Suppressor macrophage treated with lipopolysaccharide for 1 hour (primary cell): ENCODE results near the gene PCDHA9.
A peak's percentile ranks its signal among the peaks of the same experiment; 100 is the strongest.
"Not testable (repeated sequence)": the region's sequence is repeated elsewhere in the genome, so short reads cannot be mapped to it uniquely, and the experiment has no call there.

Experiments used
- DNase-seq, 3 donors: peaks; one replicate each; pipeline ENCODE4 v3.0.0-alpha.2; 2020 to 2022

Gene PCDHA9, protein sequence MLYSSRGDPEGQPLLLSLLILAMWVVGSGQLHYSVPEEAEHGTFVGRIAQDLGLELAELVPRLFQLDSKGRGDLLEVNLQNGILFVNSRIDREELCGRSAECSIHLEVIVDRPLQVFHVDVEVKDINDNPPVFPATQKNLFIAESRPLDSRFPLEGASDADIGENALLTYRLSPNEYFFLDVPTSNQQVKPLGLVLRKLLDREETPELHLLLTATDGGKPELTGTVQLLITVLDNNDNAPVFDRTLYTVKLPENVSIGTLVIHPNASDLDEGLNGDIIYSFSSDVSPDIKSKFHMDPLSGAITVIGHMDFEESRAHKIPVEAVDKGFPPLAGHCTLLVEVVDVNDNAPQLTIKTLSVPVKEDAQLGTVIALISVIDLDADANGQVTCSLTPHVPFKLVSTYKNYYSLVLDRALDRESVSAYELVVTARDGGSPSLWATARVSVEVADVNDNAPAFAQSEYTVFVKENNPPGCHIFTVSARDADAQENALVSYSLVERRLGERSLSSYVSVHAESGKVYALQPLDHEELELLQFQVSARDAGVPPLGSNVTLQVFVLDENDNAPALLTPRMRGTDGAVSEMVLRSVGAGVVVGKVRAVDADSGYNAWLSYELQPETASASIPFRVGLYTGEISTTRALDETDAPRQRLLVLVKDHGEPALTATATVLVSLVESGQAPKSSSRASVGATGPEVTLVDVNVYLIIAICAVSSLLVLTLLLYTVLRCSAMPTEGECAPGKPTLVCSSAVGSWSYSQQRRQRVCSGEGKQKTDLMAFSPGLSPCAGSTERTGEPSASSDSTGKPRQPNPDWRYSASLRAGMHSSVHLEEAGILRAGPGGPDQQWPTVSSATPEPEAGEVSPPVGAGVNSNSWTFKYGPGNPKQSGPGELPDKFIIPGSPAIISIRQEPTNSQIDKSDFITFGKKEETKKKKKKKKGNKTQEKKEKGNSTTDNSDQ

DNA sequence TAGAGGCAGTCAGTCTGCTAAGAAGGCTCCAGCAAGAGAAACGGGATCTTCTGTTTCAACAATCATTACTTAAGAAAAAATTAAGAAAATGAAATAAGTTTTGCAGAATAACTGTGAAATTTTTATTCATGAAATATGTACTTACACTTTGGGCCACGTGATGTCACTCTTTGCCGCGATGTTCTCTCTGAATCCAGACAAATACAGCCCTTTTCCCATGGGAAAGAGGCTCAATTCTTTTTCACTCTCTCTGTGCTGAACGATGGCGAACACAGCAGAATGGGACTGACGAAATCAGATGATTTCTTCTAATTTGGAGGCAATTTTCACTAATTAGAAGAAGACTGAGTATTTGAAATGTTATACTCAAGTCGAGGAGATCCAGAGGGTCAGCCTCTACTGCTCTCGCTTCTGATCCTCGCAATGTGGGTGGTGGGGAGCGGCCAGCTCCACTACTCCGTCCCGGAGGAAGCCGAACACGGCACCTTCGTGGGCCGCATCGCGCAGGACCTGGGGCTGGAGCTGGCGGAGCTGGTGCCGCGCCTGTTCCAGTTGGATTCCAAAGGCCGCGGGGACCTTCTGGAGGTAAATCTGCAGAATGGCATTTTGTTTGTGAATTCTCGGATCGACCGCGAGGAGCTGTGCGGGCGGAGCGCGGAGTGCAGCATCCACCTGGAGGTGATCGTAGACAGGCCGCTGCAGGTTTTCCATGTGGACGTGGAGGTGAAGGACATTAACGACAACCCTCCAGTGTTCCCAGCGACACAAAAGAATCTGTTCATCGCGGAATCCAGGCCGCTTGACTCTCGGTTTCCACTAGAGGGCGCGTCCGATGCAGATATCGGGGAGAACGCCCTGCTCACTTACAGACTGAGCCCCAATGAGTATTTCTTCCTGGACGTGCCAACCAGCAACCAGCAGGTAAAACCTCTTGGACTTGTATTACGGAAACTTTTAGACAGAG is at the start of gene PCDHA9:
PCDHA9 (plus strand) TSS at position 244 of the 964 bp plus-strand sequence; CDS start at position 358, 114 bp downstream.
- not testable (repeated sequence) for DNase-seq

DNA sequence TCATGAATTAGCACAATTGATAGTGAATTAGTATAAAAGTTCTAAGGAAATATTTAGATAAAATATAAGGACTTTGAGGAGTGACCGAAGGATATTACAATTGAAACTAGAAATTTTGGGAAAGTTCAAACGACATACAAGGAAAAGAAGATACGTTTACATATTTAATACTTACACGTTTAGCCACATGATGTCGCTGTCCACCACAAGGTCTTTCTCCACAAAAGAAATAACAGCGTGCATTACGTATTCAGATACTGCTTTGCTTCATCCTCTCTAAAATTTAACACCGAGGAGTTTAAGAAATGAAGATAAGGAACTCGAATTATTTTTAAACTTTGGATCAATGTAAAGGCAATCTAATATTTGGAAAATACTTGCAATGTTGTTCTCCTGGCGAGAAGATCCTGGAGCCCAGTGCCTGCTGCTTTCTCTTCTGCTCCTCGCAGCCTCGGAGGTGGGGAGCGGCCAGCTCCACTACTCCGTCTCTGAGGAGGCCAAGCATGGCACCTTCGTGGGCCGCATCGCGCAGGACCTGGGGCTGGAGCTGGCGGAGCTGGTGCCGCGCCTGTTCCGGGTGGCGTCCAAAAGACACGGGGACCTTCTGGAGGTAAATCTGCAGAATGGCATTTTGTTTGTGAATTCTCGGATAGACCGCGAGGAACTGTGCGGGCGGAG is 47.2 kb upstream of the PCDHA9 start, which contains the start of gene PCDHA3:
PCDHA3 (plus strand) TSS at position 242 of the 678 bp plus-strand sequence.
- DNase-seq = peak in 1 of 3 donors; percentile 5

DNA sequence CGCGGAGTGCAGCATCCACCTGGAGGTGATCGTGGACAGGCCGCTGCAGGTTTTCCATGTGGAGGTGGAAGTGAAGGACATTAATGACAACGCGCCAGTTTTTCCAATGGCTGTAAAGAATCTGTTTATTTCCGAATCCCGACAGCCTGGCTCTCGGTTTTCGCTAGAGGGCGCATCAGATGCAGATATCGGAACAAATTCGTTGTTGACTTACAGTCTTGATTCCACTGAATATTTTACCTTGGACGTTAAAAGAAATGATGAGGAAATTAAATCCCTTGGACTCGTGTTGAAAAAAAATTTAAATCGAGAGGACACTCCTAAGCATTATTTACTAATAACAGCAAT is 46.7 kb upstream of the PCDHA9 start:
- peak in 1 of 3 donors; percentile 2 for DNase-seq

DNA sequence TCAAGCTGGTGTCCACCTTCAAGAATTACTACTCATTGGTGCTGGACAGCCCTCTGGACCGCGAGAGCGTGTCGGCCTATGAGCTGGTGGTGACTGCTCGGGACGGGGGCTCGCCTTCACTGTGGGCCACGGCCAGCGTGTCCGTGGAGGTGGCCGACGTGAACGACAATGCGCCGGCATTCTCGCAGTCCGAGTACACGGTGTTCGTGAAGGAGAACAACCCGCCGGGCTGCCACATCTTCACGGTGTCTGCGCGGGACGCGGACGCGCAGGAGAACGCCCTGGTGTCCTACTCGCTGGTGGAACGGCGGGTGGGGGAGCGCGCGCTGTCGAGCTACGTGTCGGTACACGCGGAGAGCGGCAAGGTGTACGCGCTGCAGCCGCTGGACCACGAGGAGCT is 45.8 kb upstream of the PCDHA9 start:
- DNase-seq = not testable (repeated sequence)

DNA sequence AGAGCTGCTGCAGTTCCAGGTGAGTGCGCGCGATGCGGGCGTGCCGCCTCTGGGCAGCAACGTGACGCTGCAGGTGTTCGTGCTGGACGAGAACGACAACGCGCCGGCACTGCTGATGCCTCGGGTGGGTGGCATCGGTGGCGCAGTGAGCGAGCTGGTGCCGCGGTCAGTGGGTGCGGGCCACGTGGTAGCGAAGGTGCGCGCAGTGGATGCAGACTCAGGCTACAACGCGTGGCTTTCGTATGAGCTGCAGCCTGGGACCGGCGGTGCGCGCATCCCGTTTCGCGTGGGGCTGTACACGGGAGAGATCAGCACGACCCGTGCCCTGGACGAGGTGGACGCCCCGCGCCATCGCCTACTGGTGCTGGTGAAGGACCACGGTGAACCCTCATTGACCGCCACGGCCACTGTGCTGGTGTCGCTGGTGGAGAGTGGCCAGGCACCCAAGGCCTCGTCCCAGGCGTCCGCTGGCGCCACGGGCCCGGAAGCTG is 45.4 kb upstream of the PCDHA9 start:
- DNase-seq = no peak

DNA sequence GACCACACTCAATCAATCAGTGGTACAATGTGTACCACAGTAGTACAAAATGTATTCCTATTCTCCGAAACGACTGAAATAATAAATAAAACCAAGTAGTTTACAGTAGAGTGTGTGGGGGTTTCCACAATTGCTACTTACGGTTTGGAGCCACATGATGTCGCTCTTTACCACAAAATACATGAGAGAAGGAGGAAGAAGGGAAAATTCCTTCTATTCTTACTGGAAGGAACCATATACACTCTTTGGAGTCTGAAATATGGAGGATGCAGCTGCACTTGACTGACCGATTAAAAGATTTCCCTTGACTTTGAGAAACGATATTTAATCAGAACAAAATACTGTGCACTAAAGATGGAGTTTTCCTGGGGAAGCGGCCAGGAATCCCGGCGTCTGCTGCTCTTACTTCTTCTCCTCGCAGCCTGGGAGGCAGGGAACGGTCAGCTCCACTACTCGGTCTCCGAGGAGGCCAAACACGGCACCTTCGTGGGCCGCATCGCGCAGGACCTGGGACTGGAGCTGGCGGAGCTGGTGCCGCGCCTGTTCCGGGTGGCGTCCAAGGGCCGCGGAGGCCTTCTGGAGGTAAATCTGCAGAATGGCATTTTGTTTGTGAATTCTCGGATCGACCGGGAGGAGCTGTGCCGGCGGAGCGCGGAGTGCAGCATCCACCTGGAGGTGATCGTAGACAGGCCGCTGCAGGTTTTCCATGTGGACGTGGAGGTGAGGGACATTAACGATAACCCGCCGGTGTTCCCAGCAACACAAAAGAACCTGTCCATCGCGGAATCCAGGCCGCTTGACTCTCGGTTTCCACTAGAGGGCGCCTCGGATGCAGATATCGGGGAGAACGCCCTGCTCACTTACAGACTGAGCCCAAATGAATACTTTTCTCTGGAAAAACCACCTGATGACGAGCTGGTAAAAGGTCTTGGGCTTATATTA is 41.1 kb upstream of the PCDHA9 start, which contains the start of gene PCDHA4:
PCDHA4 (plus strand) TSS at position 235 of the 942 bp plus-strand sequence.
- peak in 1 of 3 donors; percentile 23 for DNase-seq

DNA sequence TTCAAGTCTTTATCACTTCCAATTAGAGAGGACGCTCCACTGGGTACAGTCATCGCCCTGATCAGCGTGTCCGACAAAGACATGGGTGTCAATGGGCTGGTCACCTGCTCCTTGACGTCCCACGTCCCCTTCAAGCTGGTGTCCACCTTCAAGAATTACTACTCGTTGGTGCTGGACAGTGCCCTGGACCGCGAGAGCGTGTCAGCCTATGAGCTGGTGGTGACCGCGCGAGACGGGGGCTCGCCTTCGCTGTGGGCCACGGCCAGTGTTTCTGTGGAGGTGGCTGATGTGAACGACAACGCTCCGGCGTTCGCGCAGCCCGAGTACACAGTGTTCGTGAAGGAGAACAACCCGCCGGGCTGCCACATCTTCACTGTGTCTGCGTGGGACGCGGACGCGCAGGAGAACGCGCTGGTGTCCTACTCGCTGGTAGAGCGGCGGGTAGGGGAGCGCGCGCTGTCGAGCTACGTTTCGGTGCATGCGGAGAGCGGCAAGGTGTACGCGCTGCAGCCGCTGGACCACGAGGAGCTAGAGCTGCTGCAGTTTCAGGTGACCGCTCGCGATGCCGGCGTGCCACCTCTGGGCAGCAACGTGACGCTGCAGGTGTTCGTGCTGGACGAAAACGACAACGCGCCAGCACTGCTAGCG is 39.8 kb upstream of the PCDHA9 start:
- DNase-seq = not testable (repeated sequence)

DNA sequence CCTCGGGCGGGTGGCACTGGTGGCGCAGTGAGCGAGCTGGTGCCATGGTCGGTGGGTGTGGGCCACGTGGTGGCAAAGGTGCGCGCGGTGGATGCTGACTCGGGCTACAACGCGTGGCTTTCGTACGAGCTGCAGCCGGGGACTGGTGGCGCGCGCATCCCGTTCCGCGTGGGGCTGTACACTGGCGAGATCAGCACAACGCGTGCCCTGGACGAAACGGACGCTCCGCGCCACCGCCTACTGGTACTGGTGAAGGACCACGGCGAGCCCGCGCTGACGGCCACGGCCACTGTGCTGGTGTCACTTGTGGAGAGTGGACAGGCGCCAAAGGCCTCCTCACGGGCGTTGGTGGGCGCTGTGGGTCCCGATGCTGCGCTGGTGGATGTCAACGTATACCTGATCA is 39.3 kb upstream of the PCDHA9 start:
- no peak for DNase-seq

DNA sequence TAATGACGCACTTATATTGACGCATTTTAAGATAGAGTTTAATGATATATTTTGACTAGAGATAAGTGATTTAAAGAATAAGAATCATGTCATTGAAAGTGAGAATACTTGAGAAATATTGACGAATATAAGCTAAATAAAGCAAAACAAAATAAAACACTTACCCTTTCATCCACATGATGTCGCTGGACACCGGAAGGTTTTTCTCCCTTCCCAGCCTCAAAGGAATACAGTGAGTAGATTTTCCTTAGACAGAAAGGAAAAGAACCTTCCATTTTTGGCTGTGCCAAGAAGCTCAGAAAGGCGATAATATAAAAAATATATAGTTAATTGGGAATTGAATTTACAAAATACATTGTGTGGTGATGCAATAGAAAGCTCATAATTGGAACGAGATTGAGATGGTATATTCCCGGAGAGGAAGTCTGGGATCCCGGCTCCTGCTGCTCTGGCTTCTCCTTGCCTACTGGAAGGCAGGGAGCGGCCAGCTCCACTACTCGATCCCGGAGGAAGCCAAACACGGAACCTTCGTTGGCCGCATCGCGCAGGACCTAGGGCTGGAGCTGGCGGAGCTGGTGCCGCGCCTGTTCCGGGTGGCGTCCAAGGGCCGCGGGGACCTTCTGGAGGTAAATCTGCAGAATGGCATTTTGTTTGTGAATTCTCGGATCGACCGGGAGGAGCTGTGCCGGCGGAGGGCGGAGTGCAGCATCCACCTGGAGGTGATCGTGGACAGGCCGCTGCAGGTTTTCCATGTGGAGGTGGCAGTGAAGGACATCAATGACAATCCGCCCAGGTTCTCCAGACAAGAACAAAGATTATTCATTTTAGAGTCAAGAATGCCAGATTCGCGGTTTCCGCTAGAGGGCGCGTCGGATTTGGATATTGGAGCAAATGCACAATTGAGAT is 26.6 kb upstream of the PCDHA9 start, which contains the start of gene PCDHA5:
PCDHA5 (plus strand) TSS at position 239 of the 906 bp plus-strand sequence.
- DNase-seq = peak; percentile 20 to 34 (median 33)

DNA sequence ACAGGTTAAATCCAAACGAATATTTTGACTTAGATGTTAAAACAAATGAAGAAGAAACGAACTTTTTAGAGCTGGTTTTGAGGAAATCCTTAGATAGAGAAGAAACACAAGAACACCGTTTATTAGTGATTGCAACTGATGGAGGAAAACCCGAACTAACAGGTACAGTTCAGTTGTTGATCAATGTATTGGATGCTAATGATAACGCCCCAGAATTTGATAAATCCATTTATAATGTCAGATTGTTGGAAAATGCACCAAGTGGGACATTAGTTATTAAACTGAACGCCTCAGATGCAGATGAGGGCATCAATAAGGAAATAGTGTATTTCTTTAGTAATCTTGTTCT is 25.9 kb upstream of the PCDHA9 start:
- DNase-seq = no peak

DNA sequence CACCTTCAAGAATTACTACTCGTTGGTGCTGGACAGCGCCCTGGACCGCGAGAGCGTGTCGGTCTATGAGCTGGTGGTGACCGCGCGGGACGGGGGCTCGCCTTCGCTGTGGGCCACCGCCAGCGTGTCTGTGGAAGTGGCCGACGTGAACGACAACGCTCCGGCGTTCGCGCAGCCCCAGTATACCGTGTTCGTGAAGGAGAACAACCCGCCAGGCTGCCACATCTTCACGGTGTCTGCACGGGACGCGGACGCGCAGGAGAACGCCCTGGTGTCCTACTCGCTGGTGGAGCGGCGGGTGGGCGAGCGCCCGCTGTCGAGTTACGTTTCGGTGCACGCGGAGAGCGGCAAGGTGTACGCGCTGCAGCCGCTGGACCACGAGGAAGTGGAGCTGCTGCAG is 25.2 kb upstream of the PCDHA9 start:
- DNase-seq = not testable (repeated sequence)

DNA sequence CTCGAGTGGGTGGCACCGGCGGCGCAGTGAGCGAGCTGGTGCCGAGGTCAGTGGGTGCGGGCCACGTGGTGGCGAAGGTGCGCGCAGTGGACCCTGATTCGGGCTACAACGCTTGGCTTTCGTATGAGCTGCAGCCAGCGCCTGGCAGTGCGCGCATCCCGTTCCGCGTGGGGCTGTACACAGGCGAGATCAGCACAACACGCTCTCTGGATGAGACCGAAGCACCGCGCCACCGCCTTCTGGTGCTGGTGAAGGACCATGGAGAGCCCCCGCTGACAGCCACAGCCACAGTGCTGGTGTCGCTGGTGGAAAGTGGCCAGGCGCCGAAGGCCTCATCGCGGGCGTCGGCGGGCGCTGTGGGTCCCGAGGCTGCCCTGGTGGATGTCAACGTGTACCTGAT is 24.7 kb upstream of the PCDHA9 start:
- DNase-seq = no peak

DNA sequence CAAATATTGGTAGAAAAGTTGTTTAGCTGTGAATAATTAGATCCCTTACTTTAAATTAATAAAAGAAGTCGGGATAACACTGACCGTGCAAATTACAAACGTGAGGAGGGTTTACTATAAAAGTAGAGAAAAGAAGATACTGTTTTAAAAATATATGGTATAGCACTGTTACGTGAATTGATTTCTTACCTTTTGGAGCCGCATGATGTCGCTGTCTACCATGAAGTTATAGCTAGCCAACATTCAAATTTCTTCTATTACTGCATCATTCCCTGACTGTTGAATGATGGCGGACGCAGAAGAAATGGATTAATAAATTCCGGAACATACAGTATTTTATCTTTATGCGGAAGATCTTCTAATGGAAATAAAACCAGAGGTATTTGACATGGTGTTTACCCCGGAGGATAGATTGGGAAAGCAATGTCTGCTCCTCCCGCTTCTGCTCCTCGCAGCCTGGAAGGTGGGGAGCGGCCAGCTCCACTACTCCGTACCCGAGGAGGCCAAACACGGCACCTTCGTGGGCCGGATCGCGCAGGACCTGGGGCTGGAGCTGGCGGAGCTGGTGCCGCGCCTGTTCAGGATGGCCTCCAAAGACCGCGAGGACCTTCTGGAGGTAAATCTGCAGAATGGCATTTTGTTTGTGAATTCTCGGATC is 20.3 kb upstream of the PCDHA9 start, which contains the start of gene PCDHA6:
PCDHA6 (plus strand) TSS at position 257 of the 658 bp plus-strand sequence; CDS start at position 389, 132 bp downstream.
- DNase-seq = peak in 1 of 3 donors; percentile 3

DNA sequence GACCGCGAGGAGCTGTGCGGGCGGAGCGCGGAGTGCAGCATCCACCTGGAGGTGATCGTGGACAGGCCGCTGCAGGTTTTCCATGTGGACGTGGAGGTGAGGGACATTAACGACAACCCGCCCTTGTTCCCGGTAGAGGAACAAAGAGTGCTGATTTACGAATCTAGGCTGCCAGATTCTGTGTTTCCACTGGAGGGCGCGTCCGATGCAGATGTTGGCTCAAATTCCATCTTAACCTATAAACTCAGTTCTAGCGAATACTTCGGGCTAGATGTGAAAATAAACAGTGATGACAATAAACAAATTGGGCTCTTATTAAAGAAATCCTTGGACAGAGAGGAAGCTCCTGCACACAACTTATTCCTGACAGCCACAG is 19.8 kb upstream of the PCDHA9 start:
- DNase-seq = peak in 1 of 3 donors; percentile 12

DNA sequence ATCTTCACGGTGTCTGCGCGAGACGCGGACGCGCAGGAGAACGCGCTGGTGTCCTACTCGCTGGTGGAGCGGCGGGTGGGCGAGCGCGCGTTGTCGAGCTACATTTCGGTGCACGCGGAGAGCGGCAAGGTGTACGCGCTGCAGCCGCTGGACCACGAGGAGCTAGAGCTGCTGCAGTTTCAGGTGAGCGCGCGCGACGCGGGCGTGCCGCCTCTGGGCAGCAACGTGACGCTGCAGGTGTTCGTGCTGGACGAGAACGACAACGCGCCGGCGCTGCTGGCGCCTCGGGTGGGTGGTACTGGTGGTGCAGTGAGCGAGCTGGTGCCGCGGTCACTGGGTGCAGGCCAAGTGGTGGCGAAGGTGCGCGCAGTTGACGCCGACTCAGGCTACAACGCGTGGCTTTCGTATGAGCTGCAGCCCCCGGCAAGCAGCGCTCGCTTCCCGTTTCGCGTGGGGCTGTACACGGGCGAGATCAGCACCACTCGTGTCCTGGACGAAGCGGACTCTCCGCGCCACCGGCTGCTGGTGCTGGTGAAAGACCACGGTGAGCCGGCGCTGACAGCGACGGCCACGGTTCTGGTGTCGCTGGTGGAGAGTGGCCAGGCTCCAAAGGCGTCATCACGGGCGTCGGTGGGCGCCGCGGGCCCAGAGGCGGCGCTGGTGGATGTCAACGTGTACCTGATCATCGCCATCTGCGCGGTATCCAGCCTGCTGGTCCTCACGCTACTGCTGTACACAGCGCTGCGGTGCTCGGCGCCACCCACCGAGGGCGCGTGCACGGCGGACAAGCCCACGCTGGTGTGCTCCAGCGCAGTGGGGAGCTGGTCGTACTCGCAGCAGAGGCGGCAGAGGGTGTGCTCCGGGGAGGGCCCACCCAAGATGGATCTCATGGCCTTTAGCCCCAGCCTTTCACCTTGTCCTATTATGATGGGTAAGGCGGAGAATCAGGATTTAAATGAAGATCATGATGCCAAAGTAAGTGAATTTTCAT is 18.4 kb upstream of the PCDHA9 start:
- DNase-seq = peak in 1 of 3 donors; percentile 8

DNA sequence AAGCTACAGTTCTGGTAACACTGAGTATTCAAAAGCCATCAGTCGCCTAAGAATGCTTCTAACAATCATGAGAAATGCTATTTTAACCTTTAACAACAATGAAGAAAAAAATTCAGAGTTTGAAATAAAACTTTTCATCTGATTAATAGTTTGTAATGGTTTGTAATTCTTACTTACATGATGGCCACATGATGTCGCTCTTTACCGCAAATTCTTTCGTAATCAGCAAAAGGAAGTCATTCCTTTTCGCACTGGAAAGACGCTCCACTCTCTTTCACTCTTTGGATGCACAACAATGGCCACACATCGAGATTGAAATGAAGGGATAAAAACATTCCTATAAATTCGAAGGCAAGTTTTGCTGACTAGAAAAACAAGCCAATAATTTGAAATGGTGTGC is 14.2 kb upstream of the PCDHA9 start, which contains the start of gene PCDHA7:
PCDHA7 (plus strand) TSS at position 277 of the 400 bp plus-strand sequence; CDS start at position 392, 115 bp downstream.
- peak in 2 of 3 donors; percentile 5 to 18 for DNase-seq
